H9 (cell line): Measurements from ENCODE around the gene ANXA1. TPM values are rescaled to one million over a fixed set of nuclear protein-coding genes. Genes with fewer than 3 reads are reported as not detected.

Experiments used
- DNase-seq: peaks from one replicate; pipeline ENCODE4 v3.0.0-alpha.2; 2017
- H2AFZ ChIP-seq: one replicate; pipeline ENCODE4 v1.6.1; 2013; ENCODE audit warnings: mild to moderate bottlenecking, low read length, control low read depth, moderate library complexity
- H2AK5ac ChIP-seq: 2 replicates; pipeline ENCODE4 v1.6.1; 2013; ENCODE audit warnings: low read length, control low read depth, mixed read lengths; ENCODE audit not compliant: insufficient read length
- H2BK120ac ChIP-seq: one replicate; pipeline ENCODE4 v1.6.1; 2013; ENCODE audit warnings: low read depth, mild to moderate bottlenecking, low read length, control low read depth, inconsistent platforms; ENCODE audit not compliant: poor library complexity, severe bottlenecking
- H2BK12ac ChIP-seq: 2 replicates; pipeline ENCODE4 v1.6.1; 2013; ENCODE audit warnings: low read length, control low read depth, mixed read lengths, low read depth; ENCODE audit not compliant: insufficient read length
- H2BK15ac ChIP-seq: 2 replicates; pipeline ENCODE4 v1.6.1; 2013; ENCODE audit warnings: low read depth, low read length, control low read depth
- H2BK20ac ChIP-seq: one replicate; pipeline ENCODE4 v1.6.1; 2013; ENCODE audit warnings: low read depth, mild to moderate bottlenecking, low read length, control low read depth, inconsistent platforms; ENCODE audit not compliant: poor library complexity, severe bottlenecking
- H2BK5ac ChIP-seq: 2 replicates; pipeline ENCODE4 v1.6.1; 2013; ENCODE audit warnings: low read length, control low read depth, mixed read lengths; ENCODE audit not compliant: insufficient read length
- H3K14ac ChIP-seq: 2 replicates; pipeline ENCODE4 v1.6.1; 2013; ENCODE audit warnings: low read length, control low read depth; ENCODE audit not compliant: insufficient read depth
- H3K18ac ChIP-seq: 2 replicates; pipeline ENCODE4 v1.6.1; 2013; ENCODE audit warnings: low read depth, mild to moderate bottlenecking, mixed read lengths, low read length, control low read depth; ENCODE audit not compliant: insufficient read length
- H3K23ac ChIP-seq: 2 replicates; pipeline ENCODE4 v1.6.1; 2013; ENCODE audit warnings: low read length, control low read depth, mixed read lengths, low read depth; ENCODE audit not compliant: insufficient read length
- H3K23me2 ChIP-seq: 2 replicates; pipeline ENCODE4 v1.6.1; 2013; ENCODE audit warnings: low read depth, mild to moderate bottlenecking, mixed read lengths, low read length, control low read depth; ENCODE audit not compliant: insufficient read length, poor library complexity, severe bottlenecking
- H3K27ac ChIP-seq: 2 replicates; pipeline ENCODE4 v1.5.1; 2013; ENCODE audit warnings: low read length, control low read depth, mixed read lengths, low read depth; ENCODE audit not compliant: insufficient read length
- H3K27me3 ChIP-seq: 2 replicates; pipeline ENCODE4 v1.6.1; 2013; ENCODE audit warnings: low read length, control low read depth, inconsistent platforms; ENCODE audit not compliant: insufficient read depth
- H3K4ac ChIP-seq: 2 replicates; pipeline ENCODE4 v1.6.1; 2013; ENCODE audit warnings: low read depth, mild to moderate bottlenecking, control low read depth, inconsistent platforms, low read length, moderate library complexity
- H3K4me1 ChIP-seq: 2 replicates; pipeline ENCODE4 v1.6.1; 2013; ENCODE audit warnings: low read length, control low read depth, inconsistent platforms; ENCODE audit not compliant: insufficient read depth
- H3K4me2 ChIP-seq: 2 replicates; pipeline ENCODE4 v1.6.1; 2013; ENCODE audit warnings: low read length, control low read depth, mixed read lengths; ENCODE audit not compliant: insufficient read length, insufficient read depth
- H3K56ac ChIP-seq: 2 replicates; pipeline ENCODE4 v1.6.1; 2013; ENCODE audit warnings: low read depth, mild to moderate bottlenecking, mixed read lengths, low read length, control low read depth; ENCODE audit not compliant: insufficient read length
- H3K79me1 ChIP-seq: 2 replicates; pipeline ENCODE4 v1.6.1; 2013; ENCODE audit warnings: low read depth, mild to moderate bottlenecking, moderate library complexity, low read length, control low read depth, inconsistent platforms; ENCODE audit not compliant: insufficient read depth, poor library complexity, severe bottlenecking
- H3K79me2 ChIP-seq: 2 replicates; pipeline ENCODE4 v1.6.1; 2013; ENCODE audit warnings: low read length, control low read depth, inconsistent platforms; ENCODE audit not compliant: insufficient read depth
- H3K9ac ChIP-seq: 2 replicates; pipeline ENCODE4 v1.6.1; 2013; ENCODE audit warnings: low read length, control low read depth, mixed read lengths; ENCODE audit not compliant: insufficient read length; ENCODE audit errors: extremely low read depth
- H3K9me3 ChIP-seq: one replicate; pipeline ENCODE4 v1.6.1; 2013; ENCODE audit warnings: low read depth, low read length, inconsistent platforms; ENCODE audit not compliant: control insufficient read depth
- H3T11ph ChIP-seq: one replicate; pipeline ENCODE4 v1.6.1; 2013; ENCODE audit warnings: mild to moderate bottlenecking, low read length, control low read depth, inconsistent platforms
- H4K20me1 ChIP-seq: one replicate; pipeline ENCODE4 v1.6.1; 2013; ENCODE audit not compliant: control insufficient read depth, insufficient read length, insufficient read depth
- H4K5ac ChIP-seq: 2 replicates; pipeline ENCODE4 v1.6.1; 2013; ENCODE audit warnings: low read depth, mild to moderate bottlenecking, mixed read lengths, low read length, control low read depth; ENCODE audit not compliant: insufficient read length
- H4K8ac ChIP-seq: replicated peaks from 2 replicates; pipeline ENCODE4 v1.6.1; 2013; ENCODE audit warnings: low read length, control low read depth, mixed read lengths, low read depth; ENCODE audit not compliant: insufficient read length
- H4K91ac ChIP-seq: 2 replicates; pipeline ENCODE4 v1.6.1; 2013; ENCODE audit warnings: low read depth, mild to moderate bottlenecking, moderate library complexity, mixed read lengths, low read length, control low read depth; ENCODE audit not compliant: insufficient read length
- H3K27ac Mint-ChIP-seq, 3 experiments: 2 replicates in 2 of 3; 3 replicates in 1 of 3; pipeline ENCODE4 v1.8.0; 2020 to 2021; ENCODE audit warnings: mixed read lengths in 3 of 3, mild to moderate bottlenecking in 1 of 3, moderate library complexity in 1 of 3
- H3K27me3 Mint-ChIP-seq: 2 replicates; pipeline ENCODE4 v1.8.0; 2021; ENCODE audit warnings: low read depth, mild to moderate bottlenecking, moderate library complexity, mixed read lengths
- H3K36me3 Mint-ChIP-seq, 3 experiments: 2 replicates in 2 of 3; 3 replicates in 1 of 3; pipeline ENCODE4 v1.8.0; 2020 to 2021; ENCODE audit warnings: low read depth in 3 of 3, mixed read lengths in 3 of 3; ENCODE audit not compliant: insufficient read depth in 1 of 3
- H3K4me1 Mint-ChIP-seq, 2 experiments: 2 replicates each; pipeline ENCODE4 v1.8.0; 2020; ENCODE audit warnings: mixed read lengths in 2 of 2
- H3K4me3 Mint-ChIP-seq, 2 experiments: 2 replicates in 1 of 2; 3 replicates in 1 of 2; pipeline ENCODE4 v1.8.0; 2020 to 2021; ENCODE audit warnings: mild to moderate bottlenecking in 2 of 2, mixed read lengths in 2 of 2, moderate library complexity in 1 of 2
- H3K9me3 Mint-ChIP-seq, 2 experiments: 2 replicates in 1 of 2; 3 replicates in 1 of 2; pipeline ENCODE4 v1.8.0; 2020; ENCODE audit warnings: mild to moderate bottlenecking in 2 of 2, mixed read lengths in 2 of 2, moderate library complexity in 1 of 2
- WGBS: extraction: QIAGEN DNeasy Blood & Tissue Kit; methylation state at CpG from one replicate; pipeline ENCODE4 v1.1.7; 2013; ENCODE audit warnings: missing lambda C conversion rate, low lambda C conversion rate, mixed read lengths; ENCODE audit not compliant: insufficient read length; ENCODE audit errors: extremely low coverage; 5-methylcytosine and 5-hydroxymethylcytosine counted together
- total RNA-seq: library from RNA; stranded (reverse); gene quantifications from 2 replicates; pipeline ENCODE4 v1.2.1, GENCODE V29; 2021
- TF ChIP-seq, protein P1 (sequence below): fragments of 200-600 bp; sonication (generic); conservative IDR thresholded peaks from 3 replicates; pipeline ENCODE4 v1.8.0; 2021; ENCODE audit warnings: antibody characterized with exemption, mild to moderate bottlenecking

ANXA1 gene
- total RNA-seq, 1 experiment from 2014 or later: 3.5 TPM

DNA sequence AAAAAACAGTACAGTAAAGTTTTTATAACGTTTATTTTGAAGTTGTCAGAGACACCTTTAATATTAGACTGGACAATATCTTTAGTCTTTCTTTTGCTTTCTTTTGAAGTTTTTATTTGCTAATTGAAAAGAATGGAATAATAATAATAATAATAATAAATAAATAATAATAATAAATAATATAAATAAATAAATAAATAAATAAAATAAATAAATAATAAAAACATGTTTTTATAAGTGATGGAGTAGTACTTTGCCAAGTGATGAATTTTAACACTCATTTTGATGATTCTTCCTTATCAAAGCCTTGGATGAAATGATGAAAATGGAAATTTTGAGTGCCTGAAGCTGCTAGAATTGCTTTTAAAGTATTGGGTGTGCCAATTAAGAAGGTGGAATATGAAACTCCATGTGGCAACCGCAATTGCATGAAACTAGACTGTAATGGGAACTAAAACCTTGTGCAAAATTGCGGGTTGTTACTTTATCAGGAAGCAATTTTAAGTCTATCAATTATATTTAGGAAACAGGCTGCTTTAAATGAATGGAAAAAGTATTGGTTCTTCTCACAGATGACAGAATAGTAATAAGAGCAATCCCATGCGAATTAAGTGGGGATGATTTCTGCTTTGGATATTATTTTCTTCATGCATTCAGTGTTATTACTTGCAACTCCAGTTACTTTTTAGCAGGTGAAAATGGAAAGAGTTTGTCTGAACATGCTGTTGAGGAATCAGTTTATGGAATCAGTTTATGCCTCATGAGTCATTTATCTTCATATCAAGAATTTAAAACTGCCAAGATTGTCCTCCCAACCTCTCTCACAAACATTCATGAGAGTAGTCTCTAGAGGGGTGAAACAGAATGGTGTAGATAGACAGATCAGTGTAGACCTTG is 4.6 kb downstream of the ANXA1 start:
- no peak overlapping the region for H2BK20ac ChIP-seq
- no peak overlapping the region for H2BK120ac ChIP-seq
- H4K20me1 ChIP-seq: no peaks in the 10 kb centered on the region
- H3K79me2 ChIP-seq: no peaks in the 10 kb centered on the region
- H3K4me1 Mint-ChIP-seq: peaks cover 48 to 50% of the 10 kb centered on the region in 2 experiments
- no peak overlapping the region for H3K4me3 Mint-ChIP-seq
- no peaks in the 10 kb centered on the region for H3K27me3 ChIP-seq
- H3K4ac ChIP-seq: no peak overlapping the region
- no peak overlapping the region for H3K27ac Mint-ChIP-seq
- H3K56ac ChIP-seq: no peak overlapping the region
- TF ChIP-seq, protein P1, sequence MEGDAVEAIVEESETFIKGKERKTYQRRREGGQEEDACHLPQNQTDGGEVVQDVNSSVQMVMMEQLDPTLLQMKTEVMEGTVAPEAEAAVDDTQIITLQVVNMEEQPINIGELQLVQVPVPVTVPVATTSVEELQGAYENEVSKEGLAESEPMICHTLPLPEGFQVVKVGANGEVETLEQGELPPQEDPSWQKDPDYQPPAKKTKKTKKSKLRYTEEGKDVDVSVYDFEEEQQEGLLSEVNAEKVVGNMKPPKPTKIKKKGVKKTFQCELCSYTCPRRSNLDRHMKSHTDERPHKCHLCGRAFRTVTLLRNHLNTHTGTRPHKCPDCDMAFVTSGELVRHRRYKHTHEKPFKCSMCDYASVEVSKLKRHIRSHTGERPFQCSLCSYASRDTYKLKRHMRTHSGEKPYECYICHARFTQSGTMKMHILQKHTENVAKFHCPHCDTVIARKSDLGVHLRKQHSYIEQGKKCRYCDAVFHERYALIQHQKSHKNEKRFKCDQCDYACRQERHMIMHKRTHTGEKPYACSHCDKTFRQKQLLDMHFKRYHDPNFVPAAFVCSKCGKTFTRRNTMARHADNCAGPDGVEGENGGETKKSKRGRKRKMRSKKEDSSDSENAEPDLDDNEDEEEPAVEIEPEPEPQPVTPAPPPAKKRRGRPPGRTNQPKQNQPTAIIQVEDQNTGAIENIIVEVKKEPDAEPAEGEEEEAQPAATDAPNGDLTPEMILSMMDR: no peak
- H3K79me1 ChIP-seq: no peaks in the 10 kb centered on the region
- H4K5ac ChIP-seq: no peak overlapping the region
- no peak overlapping the region for H3K9ac ChIP-seq
- no peak overlapping the region for H3K27ac ChIP-seq
- no peaks in the 10 kb centered on the region for H3K23me2 ChIP-seq
- no peak overlapping the region for H4K8ac ChIP-seq
- no peak overlapping the region for H3K14ac ChIP-seq
- H2AK5ac ChIP-seq: no peak overlapping the region
- H3K9me3 ChIP-seq: no peaks in the 10 kb centered on the region
- H3K23ac ChIP-seq: no peak overlapping the region
- no CpG with 5 or more reads among the region's 4 CpGs for WGBS
- H2BK12ac ChIP-seq: no peak overlapping the region
- no peaks in the 10 kb centered on the region; the same call in 1 of the 2 replicates for H3K4me1 ChIP-seq
- H2AFZ ChIP-seq: no peak overlapping the region
- no peaks in the 10 kb centered on the region for H3K36me3 Mint-ChIP-seq
- H3T11ph ChIP-seq: no peak overlapping the region
- no peaks in the 10 kb centered on the region; a peak in 1 of 5 replicates for H3K9me3 Mint-ChIP-seq
- no peak overlapping the region for H3K18ac ChIP-seq
- H3K4me2 ChIP-seq: no peak overlapping the region
- no peak overlapping the region for H2BK5ac ChIP-seq
- no peak overlapping the region for H4K91ac ChIP-seq
- DNase-seq: no peak
- no peaks in the 10 kb centered on the region for H3K27me3 Mint-ChIP-seq
- H2BK15ac ChIP-seq: no peak overlapping the region
